OCI-LY3 (cell line): ENCODE measurements around the gene PSME2.

ENCODE experiments used
- H2AFZ ChIP-seq: fragments of 200-600, 300-600 bp; shearing (Covaris generic); 2 replicates; pipeline ENCODE4 v1.6.0; 2014; ENCODE audit warnings: antibody characterized with exemption, low read depth, low read length
- H3K27ac ChIP-seq: fragments of 200-600, 300-600 bp; sonication (generic); 2 replicates; pipeline ENCODE4 v1.5.1; 2014; ENCODE audit warnings: mild to moderate bottlenecking, low read length, moderate library complexity, mixed read lengths
- H3K27me3 ChIP-seq: fragments of 200-600, 300-600 bp; sonication (generic); 2 replicates; pipeline ENCODE4 v1.6.1; 2014; ENCODE audit warnings: low read depth, low read length, mixed read lengths
- H3K36me3 ChIP-seq: fragments of 200-600, 300-600 bp; sonication (generic); replicated peaks from 2 replicates; pipeline ENCODE3; 2014; ENCODE audit warnings: low read depth, low read length, mixed read lengths
- H3K4me1 ChIP-seq: fragments of 300-600, 200-600 bp; sonication (generic); 2 replicates; pipeline ENCODE4 v1.6.1; 2014; ENCODE audit warnings: low read length, mixed read lengths
- H3K4me2 ChIP-seq: fragments of 200-600, 300-600 bp; sonication (generic); 2 replicates; pipeline ENCODE4 v1.6.1; 2014; ENCODE audit warnings: low read length, mixed read lengths
- H3K4me3 ChIP-seq: fragments of 300-600, 200-600 bp; sonication (generic); 2 replicates; pipeline ENCODE4 v1.5.1; 2014; ENCODE audit warnings: antibody characterized with exemption, mild to moderate bottlenecking, low read length, moderate library complexity
- H3K79me2 ChIP-seq: fragments of 300-600, 200-600 bp; shearing (Covaris generic); 2 replicates; pipeline ENCODE4 v1.6.1; 2014; ENCODE audit warnings: mild to moderate bottlenecking, low read length, mixed read lengths
- H3K9ac ChIP-seq: fragments of 300-600, 200-600 bp; shearing (Covaris generic); 2 replicates; pipeline ENCODE4 v1.6.0; 2014; ENCODE audit warnings: mild to moderate bottlenecking, low read length, moderate library complexity
- H3K9me3 ChIP-seq: fragments of 200-600, 300-600 bp; shearing (Covaris generic); 2 replicates; pipeline ENCODE4 v1.6.1; 2014; ENCODE audit warnings: low read length, mixed read lengths; ENCODE audit not compliant: insufficient read depth
- H4K20me1 ChIP-seq: fragments of 200-600, 300-600 bp; sonication (generic); 2 replicates; pipeline ENCODE4 v1.6.1; 2016; ENCODE audit warnings: low read length, mixed read lengths; ENCODE audit not compliant: insufficient read depth
- CTCF ChIP-seq: fragments of 200-600, 300-600 bp; sonication (generic); IDR thresholded peaks from 2 replicates; pipeline ENCODE4 v1.5.1; 2014; ENCODE audit warnings: antibody characterized with exemption, low read length, low read depth
- EZH2phosphoT487 ChIP-seq: fragments of 200-600 bp; shearing (Covaris generic); IDR thresholded peaks from 2 replicates; pipeline ENCODE4 v1.6.1; 2018; ENCODE audit warnings: antibody characterized with exemption, mixed run types, low read depth

PSME2 gene

GRCh38 chr14:24160499-24160849 lies 14.1 kb upstream of the PSME2 start:
- H3K27ac ChIP-seq, result peak overlapping the region; percentile 72
- H3K27me3 ChIP-seq, result no peaks in the 10 kb centered on the region
- peaks cover 54% of the 10 kb centered on the region for H3K36me3 ChIP-seq
- peak overlapping the region; percentile 47; the same call in 1 of the 2 replicates for H3K9ac ChIP-seq
- H3K4me1 ChIP-seq, result peaks cover 15% of the 10 kb centered on the region
- H3K79me2 ChIP-seq, result peaks cover 20% of the 10 kb centered on the region
- H2AFZ ChIP-seq, result no peak overlapping the region
- TF ChIP-seq CTCF (no peak), EZH2phosphoT487 (no peak)
- H3K9me3 ChIP-seq, result no peaks in the 10 kb centered on the region
- H4K20me1 ChIP-seq, result no peaks in the 10 kb centered on the region
- no peak overlapping the region for H3K4me3 ChIP-seq
- H3K4me2 ChIP-seq, result peak overlapping the region; percentile 42

- H3K9ac ChIP-seq, result no peak overlapping the region
- H3K4me3 ChIP-seq, result no peak overlapping the region
- no peak overlapping the region for H2AFZ ChIP-seq
- no peaks in the 10 kb centered on the region for H4K20me1 ChIP-seq
- H3K27me3 ChIP-seq, result no peaks in the 10 kb centered on the region
- TF ChIP-seq CTCF (no peak), EZH2phosphoT487 (no peak)
- H3K27ac ChIP-seq, result peak overlapping the region; percentile 72
- peaks cover 54% of the 10 kb centered on the region for H3K36me3 ChIP-seq
- H3K79me2 ChIP-seq, result peaks cover 20% of the 10 kb centered on the region
- H3K4me1 ChIP-seq, result peaks cover 15% of the 10 kb centered on the region
- no peaks in the 10 kb centered on the region for H3K9me3 ChIP-seq
- H3K4me2 ChIP-seq, result no peak overlapping the region
Measured at GRCh38 chr14:24159777-24160498, 13.5 kb upstream of the PSME2 start.

- Histone ChIP-seq H4K20me1 (no peaks in the 10 kb centered on the region), H3K36me3 (peaks cover 39% of the 10 kb centered on the region), H3K4me1 (peaks cover 15% of the 10 kb centered on the region), H3K9ac (no peak overlapping the region), H3K9me3 (no peaks in the 10 kb centered on the region), H3K27ac (no peak overlapping the region), H3K4me2 (no peak overlapping the region), H3K79me2 (peaks cover 12% of the 10 kb centered on the region), H3K4me3 (no peak overlapping the region), H2AFZ (no peak overlapping the region), H3K27me3 (no peaks in the 10 kb centered on the region)
- TF ChIP-seq CTCF, result no peak
- no peak for TF ChIP-seq EZH2phosphoT487
Measured at GRCh38 chr14:24157331-24157730, 10.9 kb upstream of the PSME2 start.

GRCh38 chr14:24156840-24157239 lies 10.4 kb upstream of the PSME2 start:
- TF ChIP-seq CTCF, result no peak
- TF ChIP-seq EZH2phosphoT487, result no peak
- no peak overlapping the region for H3K9ac ChIP-seq
- peaks cover 37% of the 10 kb centered on the region for H3K36me3 ChIP-seq
- H3K4me3 ChIP-seq, result no peak overlapping the region
- H3K27me3 ChIP-seq, result no peaks in the 10 kb centered on the region
- H4K20me1 ChIP-seq, result no peaks in the 10 kb centered on the region
- H3K27ac ChIP-seq, result no peak overlapping the region
- peaks cover 7% of the 10 kb centered on the region for H3K79me2 ChIP-seq
- no peak overlapping the region for H3K4me2 ChIP-seq
- H2AFZ ChIP-seq, result no peak overlapping the region
- H3K9me3 ChIP-seq, result no peaks in the 10 kb centered on the region
- peaks cover 10% of the 10 kb centered on the region for H3K4me1 ChIP-seq
